ENCODE measurements around the gene EPHB2. TPM values are rescaled to one million over a fixed set of nuclear protein-coding genes. Genes with fewer than 3 reads are reported as not detected.

EPHB2 gene
- total and polyA plus RNA-seq, 2 of the 13 experiments (the other 11 are each of a cell fraction or from before 2014, with no cell fraction given), result 0.03 to 0.11 TPM

DNA sequence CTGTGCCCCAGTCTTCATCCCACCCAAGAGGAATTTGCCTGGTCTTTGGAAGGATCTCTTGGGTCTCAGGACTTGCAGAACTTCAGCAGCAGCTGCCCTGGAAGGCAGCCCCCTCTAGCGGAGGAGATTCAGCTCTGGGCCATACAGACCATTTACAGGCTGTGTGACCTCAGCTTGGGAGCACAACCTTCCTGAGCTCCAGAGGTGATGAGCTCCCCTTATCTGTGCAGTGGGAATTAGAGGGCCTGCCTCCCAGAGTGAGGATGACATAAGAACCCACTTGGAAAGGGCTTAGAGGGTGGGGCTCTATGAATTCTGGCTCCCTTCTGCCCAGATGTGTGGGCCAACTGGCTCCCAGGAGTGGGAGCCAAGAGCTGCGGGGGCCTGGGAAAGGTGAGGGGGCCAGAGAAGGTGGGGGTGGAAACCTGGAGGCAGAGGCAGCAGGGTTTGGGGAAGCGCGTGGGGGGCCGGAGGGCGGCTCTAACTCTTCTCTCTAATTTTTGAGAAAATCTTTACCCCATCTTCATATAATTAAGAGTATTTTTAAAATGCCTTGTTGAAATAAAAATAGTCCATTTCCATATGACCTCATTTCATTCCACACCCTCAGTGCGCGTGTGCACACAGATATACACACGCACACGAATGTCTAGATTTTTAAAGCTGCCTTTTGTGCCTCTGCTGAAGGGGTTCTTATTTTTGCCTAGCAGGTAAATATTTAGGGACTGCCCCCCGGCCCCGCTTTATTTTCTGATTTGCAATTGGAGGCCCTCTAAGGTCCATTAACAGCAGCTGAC, 21.5 kb downstream of the EPHB2 start (continued):
- TF ChIP-seq SRSF1 (optimal IDR thresholded peaks at IDR 0.05; ENCODE audit: low read depth, low read length) (no peak), GATA4 (IDR thresholded peaks at IDR 0.05; ENCODE audit: borderline replicate concordance, low read depth) (no peak), ISL2 (CRISPR knock-in tag; IDR thresholded peaks at IDR 0.05) (no peak), PHF8 (CRISPR knock-in tag; IDR thresholded peaks at IDR 0.05) (no peak), ZNF567 (CRISPR knock-in tag; IDR thresholded peaks at IDR 0.05; ENCODE audit: borderline replicate concordance) (no peak), SMC3 (IDR thresholded peaks at IDR 0.05; ENCODE audit: low read length) (0 out of 2 replicates have a peak, but pooled peaks have one; percentile 22), TBX3 (IDR thresholded peaks at IDR 0.05; ENCODE audit: borderline replicate concordance) (no peak), SIX4 (CRISPR knock-in tag; IDR thresholded peaks at IDR 0.05) (no peak), PTBP1 (IDR thresholded peaks at IDR 0.05; ENCODE audit: low read depth, low read length, poor library complexity, severe bottlenecking) (no peak)
- TF ChIP-seq, protein P1, sequence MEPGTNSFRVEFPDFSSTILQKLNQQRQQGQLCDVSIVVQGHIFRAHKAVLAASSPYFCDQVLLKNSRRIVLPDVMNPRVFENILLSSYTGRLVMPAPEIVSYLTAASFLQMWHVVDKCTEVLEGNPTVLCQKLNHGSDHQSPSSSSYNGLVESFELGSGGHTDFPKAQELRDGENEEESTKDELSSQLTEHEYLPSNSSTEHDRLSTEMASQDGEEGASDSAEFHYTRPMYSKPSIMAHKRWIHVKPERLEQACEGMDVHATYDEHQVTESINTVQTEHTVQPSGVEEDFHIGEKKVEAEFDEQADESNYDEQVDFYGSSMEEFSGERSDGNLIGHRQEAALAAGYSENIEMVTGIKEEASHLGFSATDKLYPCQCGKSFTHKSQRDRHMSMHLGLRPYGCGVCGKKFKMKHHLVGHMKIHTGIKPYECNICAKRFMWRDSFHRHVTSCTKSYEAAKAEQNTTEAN (CRISPR knock-in tag; conservative IDR thresholded peaks at IDR 0.05), result no peak
- TF ChIP-seq, protein P2, sequence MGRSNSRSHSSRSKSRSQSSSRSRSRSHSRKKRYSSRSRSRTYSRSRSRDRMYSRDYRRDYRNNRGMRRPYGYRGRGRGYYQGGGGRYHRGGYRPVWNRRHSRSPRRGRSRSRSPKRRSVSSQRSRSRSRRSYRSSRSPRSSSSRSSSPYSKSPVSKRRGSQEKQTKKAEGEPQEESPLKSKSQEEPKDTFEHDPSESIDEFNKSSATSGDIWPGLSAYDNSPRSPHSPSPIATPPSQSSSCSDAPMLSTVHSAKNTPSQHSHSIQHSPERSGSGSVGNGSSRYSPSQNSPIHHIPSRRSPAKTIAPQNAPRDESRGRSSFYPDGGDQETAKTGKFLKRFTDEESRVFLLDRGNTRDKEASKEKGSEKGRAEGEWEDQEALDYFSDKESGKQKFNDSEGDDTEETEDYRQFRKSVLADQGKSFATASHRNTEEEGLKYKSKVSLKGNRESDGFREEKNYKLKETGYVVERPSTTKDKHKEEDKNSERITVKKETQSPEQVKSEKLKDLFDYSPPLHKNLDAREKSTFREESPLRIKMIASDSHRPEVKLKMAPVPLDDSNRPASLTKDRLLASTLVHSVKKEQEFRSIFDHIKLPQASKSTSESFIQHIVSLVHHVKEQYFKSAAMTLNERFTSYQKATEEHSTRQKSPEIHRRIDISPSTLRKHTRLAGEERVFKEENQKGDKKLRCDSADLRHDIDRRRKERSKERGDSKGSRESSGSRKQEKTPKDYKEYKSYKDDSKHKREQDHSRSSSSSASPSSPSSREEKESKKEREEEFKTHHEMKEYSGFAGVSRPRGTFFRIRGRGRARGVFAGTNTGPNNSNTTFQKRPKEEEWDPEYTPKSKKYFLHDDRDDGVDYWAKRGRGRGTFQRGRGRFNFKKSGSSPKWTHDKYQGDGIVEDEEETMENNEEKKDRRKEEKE (IDR thresholded peaks at IDR 0.05), result no peak

All from HepG2 (cell line).